ENCODE results near the gene ITIH6.
"Not testable (repeated sequence)": the region's sequence is repeated elsewhere in the genome, so short reads cannot be mapped to it uniquely, and the experiment has no call there.

The ITIH6 gene

DNA sequence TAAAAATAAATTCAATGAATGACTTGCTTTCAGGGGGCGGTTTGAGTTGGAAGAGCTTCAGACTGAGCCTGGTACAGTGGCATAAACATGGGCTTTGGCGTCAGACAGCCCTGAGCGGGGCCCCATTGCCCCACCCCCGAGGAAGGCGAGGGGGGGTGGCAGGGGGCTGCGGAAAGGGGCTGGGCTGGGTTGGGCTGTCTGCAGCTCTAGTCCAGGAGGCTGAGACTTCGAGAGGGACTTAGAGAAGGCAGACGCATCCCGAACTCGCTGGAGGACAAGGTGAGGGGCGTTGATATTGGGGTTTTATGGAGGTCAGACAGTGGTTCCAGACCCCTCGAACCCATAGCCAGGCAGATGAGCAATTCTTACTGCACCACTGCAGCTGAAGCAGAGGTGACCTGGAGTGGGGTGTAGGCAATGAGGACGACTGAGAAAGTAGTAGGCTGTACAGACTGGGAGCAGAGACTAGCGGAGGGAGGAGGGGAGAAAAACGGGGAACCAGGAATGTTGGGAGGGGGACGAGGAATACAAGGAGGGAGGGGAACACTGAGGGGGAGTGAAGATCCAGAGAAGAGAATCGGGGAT is 9.6 kb upstream of the ITIH6 start, which contains the start of gene MAGED2:
Gene MAGED2 (plus strand): TSS at position 222 of the 585 bp plus-strand sequence. CDS start 1,587 bp downstream, outside the sequence.
- peak; percentile 42 for DNase-seq

GRCh38 chrX:54799046-54799445 is 991 bp upstream of the ITIH6 start:
- DNase-seq, result no peak

DNA sequence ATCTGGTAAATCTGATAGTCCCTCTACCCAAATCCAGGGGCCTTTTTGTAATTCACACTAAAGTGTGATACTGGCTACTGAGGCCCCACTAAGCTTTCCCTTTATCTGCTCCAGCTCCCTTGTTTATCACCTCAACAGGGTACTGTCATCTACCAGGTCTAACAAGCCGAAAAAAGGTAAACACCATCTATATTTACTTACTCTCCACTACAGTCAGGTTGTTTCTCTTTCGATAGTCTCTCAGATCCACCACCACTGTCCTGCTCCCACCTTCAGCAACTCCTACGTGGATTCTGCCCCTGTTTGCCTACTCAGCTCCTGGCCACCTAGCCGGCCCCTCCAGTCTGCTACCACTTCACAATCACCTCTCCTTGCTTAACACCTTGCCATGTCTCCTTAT is 3.3 kb downstream of the ITIH6 start:
- no peak for DNase-seq

DNA sequence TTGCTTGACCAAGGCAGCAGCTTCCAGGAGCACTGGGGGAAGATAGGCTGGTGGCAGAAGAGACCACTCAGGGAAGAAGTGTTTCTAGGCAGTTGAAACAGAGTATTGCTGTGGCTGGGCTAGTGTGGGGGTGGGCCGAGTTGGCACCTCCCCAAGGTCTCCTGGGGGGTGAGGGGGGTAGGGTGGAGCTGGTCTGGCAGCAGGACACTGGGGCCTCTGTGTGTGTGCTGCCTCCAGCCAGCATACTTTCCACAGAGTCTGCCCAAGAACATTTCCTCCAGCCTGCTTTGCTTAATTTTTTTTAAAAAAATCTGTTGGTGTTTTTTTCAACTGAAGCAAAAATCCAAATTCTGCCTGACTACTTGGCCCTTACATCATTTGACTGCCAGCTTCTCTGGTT is 4.0 kb downstream of the ITIH6 start:
- DNase-seq, result no peak

- not testable (repeated sequence) for DNase-seq
Observed at GRCh38 chrX:54789405-54789804, 8.7 kb downstream of the ITIH6 start.

- no peak for DNase-seq
Observed at GRCh38 chrX:54788446-54788845, 9.6 kb downstream of the ITIH6 start.

- no peak for DNase-seq
Observed at GRCh38 chrX:54786967-54787366, 11.1 kb downstream of the ITIH6 start.

DNA sequence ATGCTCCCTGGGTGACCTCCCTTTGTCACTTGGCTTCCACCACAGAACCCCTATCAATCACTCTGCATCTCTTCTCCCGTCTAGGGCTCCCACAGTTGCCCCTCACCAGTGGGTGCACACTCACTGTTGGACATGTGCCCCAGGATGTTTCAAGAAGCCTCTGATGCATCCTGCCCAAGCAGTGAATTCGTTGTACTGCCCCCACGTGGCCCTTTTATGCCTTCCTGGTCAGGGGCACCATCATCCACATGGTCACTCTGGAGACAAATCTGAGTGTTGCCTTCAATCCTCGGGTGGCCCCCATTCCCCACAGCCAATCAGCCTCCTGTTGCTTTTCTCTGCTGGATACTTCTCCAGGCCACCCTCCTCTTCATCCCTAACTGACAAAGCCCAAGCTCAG is 12.2 kb downstream of the ITIH6 start:
- DNase-seq, result no peak

- no peak for DNase-seq
Observed at GRCh38 chrX:54776987-54777672, 20.9 kb downstream of the ITIH6 start.

GRCh38 chrX:54776061-54776460 is 22.0 kb downstream of the ITIH6 start:
- DNase-seq, result no peak

DNA sequence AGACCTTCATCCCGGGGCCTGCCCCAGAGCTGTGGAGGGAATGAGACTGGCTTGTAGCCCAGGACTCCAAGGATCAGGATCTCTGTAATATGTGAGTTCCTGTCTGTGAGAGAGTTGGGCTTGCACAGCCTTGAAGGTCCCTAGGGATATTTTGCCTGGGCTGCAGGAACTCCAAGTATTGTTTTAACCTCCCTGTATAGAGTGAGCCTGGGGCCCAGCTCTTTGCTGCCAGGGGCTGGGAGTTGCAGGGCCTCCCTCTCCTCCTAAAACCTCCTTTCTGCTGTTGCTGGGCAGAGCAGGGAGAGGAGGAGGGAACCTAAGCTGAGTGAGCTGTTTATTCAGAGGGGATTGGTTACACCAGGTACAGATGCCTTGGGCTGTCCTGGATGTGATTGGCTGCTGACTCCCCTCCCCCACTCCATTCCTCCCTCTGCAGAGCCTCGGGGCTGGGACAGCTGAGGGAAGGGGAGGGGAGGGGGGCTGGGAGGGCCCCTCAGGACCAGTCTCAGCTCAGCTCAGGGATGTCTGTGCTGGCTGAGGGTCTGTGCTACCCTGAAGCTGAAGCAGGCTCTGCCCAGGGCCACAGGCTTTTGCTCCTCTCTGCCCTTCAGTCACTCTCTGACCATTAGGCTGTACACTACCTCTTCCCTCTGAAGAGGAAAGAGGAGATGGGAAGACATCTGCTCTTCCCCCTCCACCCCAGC is 23.5 kb downstream of the ITIH6 start:
- peak; percentile 76 for DNase-seq

- no peak for DNase-seq
Observed at GRCh38 chrX:54758114-54759055, 39.7 kb downstream of the ITIH6 start.

GRCh38 chrX:54754854-54755253 is 43.2 kb downstream of the ITIH6 start:
- no peak for DNase-seq

- no peak for DNase-seq
Observed at GRCh38 chrX:54748626-54749025, 49.4 kb downstream of the ITIH6 start.

DNA sequence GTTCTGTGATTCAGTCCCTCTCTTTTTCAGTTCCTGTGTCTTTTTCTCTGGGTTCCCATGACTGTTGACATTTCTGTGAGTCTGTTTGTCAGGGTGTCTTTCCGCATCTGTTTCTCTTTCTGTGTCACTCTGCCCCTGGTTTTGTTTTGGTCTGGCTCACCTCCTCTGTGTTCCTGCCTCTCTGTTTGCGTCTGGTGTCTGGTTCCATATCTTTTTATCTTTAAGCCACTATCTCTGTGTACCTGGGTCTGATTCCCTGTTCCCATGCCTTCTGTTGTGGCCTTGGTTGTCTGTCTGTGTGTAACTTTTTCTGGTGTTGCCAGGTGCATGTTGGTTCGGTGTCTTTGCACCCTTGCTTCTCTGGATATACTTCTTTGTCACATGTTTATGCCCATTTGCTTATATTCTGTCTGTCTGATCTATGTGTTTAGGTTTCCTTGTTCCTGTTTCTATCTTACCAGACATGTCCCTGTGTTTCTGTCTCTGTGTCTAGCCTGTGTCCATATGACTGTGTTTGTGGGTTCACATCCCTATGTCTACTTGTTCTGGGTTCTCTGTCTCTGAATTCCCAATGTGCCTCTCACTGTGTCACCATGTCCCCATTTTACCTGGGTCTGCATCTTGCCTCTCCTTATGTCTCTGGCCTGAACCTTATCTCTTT is 50.2 kb downstream of the ITIH6 start:
- DNase-seq, result no peak

GRCh38 chrX:54746928-54747327 is 51.1 kb downstream of the ITIH6 start:
- no peak for DNase-seq

- no peak for DNase-seq
Observed at GRCh38 chrX:54745676-54746075, 52.4 kb downstream of the ITIH6 start.

DNA sequence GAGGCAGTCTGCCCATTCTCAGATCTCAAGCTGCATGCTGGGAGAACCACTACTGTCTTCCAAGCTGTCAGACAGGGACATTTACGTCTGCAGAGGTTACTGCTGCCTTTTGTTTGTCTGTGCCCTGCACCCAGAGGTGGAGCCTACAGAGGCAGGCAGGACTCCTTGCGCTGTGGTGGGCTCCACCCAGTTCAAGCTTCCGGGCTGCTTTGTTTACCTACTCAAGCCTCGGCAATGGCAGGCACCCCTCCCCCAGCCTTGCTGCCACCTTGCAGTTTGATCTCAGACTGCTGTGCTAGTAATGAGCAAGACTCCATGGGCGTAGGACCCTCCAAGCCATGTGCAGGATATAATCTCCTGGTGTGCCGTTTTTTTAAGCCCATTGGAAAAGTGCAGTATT is 59.5 kb downstream of the ITIH6 start:
- DNase-seq, result not testable (repeated sequence)

GRCh38 chrX:54736298-54736942 is 61.6 kb downstream of the ITIH6 start:
- not testable (repeated sequence) for DNase-seq

GRCh38 chrX:54721424-54721823 is 76.6 kb downstream of the ITIH6 start:
- DNase-seq, result no peak

GRCh38 chrX:54715621-54716020 is 82.4 kb downstream of the ITIH6 start:
- no peak for DNase-seq

GRCh38 chrX:54714424-54714823 is 83.6 kb downstream of the ITIH6 start:
- no peak for DNase-seq
